COR-L47 (cell line): Measurements from ENCODE around the gene EIF5A.
A peak's percentile ranks its signal among the peaks of the same experiment; 100 is the strongest.

Experiments
- DNase-seq: peaks from one replicate; lab custom pipeline; 2025; lab: John Stamatoyannopoulos, UW

The EIF5A gene

DNA sequence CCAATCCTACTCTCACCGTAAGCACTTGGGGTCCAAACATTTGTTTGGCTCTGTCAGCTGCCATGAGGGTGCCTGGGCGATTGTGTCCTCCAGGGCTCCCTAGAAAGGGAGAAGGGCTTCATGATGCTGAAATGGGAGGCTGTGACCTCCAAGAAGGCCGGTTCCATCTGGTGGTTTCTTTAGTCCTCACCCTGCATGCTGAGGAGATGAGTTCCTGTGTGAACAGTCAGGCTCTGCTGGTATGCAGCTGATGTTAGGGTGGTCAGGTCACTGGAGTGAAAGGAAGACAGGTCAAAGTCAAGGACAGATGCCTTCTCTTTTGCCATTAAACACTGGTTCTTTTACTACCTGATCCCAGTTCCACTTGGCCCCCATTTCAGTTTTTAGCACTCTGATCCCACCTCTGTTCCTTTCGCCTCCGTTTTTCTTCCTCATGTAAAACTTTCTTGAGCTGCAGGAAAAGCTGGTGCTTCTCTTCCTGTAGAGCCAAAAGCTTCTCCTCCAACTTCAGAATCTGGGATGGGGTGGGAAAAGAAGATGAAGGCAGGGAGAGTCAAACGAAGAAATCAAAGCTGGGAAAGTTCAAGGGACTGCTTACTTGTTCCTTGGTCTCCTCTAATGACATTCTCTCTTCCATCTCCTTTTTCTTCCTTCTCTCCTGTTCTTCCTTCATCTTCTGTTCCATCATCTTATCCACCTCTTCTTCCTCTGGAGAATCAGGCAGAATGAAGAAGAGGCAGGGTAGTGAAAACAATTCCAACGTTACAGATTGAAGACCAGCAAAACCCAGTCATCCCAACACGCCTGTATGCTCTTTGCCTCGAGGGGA, 6.7 kb downstream of the EIF5A start:
- no peak for DNase-seq

DNA sequence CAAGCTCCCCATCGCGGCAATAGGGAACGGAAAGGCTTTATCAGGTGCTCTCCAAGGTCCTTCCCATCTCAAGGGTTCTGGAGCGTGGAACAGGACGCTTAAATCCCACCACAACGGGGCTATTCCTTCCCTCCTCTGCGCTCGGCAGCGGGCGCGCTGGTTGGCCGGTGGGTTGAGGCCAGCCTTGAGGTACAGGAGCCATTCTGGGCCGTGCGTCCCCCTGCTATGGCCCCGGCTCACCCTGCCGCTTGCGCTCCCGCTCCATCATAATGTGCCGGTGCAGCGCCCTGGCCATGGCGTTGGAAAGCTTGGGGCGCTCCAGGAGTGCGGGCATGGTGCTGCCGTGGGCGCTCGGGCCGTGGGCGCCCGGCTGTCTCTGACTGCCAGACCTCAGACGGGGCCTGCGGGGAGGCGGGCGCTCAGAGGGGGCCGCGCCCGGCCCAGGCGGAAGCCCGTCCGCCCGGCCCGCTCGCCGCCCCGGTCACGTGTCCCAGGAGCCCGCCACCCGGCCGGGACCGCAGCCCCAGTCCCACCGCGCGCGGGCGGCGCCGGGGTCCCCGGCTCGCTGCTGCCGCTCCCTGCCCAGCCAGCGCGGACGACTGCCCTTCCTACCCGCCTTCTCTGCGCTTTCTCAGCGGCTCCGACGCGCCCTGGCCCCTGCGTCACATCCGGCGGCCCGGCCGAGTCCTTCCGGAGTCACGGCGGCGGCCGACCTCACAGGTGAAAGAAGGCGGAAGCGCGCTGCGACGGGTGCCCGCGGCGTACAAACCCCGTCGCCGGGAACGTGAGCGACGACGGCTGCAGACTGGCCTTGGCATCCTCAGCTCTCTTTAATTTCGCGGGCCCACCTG, 7.5 kb downstream of the EIF5A start, which contains the start of gene GPS2:
GPS2 (minus strand) TSS at position 642 of the 851 bp plus-strand sequence; CDS start at position 334, 308 bp downstream.
- DNase-seq, result peak; percentile 55

DNA sequence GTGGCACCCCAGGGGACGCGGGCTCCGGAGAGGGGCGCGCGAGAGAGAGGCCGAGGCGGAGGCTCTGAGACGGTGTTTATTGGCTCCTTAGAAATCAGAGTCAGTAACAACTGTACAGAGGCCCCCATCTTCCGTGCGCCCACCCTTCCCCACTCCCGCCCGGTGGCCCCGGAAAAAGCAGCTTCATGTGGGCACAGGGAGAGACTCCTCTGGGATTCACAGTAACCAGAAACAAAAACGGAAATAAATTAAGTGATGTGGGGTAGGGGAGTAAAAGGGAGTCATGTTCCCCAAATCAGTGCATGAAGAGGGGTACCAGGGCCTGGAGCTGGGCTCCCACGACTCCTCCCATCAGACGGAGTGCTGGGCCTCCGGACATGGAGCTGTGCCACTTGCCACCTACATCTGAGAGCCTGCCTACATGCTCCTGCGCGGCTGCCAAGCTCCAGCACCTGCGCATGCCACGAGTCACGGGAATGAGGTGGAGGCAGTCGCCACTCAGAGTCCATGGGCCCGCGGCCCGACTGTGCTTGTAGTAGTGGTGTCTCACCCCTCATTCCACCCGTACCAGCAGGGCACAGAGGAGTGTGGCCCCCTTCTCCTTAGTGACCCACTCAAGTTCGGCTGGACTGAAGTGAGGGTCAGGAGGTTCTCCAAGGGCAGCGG, 8.3 kb downstream of the EIF5A start:
- DNase-seq, result no peak

DNA sequence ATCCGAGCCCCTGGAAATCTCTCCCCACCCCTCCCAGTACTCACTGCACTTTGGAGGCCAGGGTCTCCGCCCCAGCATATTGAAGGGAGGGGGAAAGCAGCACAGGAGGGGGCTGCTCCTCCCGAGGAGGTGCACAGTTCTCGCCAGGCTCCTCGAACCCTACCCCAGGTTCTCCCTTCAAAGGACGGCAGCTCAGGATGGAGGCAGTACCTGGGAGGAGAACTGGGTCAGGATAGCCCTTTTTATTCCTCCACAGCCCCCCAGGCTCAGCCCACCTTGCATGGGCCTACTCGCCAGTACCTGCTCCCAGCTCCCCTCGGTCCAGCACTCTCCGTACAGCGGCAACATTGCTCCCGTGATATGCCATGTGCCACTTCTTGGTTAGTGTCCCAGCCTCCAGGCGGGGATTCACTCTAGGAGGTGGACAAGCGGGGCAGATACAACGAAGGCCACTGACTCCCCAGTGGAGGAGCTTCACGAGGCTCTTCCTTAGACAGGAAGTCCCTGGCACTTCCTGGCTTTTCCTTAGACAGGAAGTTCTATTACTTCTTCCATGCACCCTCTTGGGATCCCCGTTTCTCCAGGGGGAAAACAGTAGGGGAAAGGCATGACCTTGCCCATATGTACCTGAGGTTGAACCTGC, 9.9 kb downstream of the EIF5A start:
- DNase-seq, result no peak

DNA sequence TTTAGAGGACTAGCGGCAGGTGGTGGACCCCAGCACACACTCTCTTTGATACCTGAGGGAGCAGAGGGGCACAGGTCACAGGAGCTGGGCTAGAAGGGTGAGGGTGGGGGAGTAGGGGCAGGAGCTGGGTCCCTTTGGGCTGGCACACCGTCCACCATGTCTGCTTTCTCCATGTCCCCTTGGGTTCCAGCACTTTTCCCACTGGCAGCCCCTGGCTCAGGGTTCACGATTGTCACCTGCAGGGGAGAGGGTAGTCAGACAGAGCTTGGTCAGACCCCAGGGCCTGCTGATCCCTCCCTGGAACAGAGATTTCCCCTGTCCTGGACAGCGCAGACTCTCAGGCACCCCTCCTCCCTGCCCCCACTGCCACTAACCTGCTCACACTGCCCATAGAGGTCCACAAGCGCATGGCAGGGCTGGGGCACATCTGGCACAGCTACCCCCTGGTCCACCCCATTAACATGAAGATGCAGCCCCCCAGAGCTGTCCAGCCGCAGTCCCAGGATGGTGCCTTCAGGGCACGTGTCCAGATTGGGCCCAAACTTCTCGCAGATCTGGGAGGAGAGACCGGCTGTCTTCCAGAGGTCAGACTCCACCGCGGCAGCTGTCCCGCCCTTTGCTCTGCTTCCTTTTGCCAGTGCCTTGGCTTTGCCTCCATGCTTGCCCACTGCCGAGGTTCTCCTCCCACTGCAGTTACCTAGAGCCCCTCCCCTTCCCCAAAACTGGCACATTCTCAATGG, 10.9 kb downstream of the EIF5A start:
- DNase-seq, result no peak

DNA sequence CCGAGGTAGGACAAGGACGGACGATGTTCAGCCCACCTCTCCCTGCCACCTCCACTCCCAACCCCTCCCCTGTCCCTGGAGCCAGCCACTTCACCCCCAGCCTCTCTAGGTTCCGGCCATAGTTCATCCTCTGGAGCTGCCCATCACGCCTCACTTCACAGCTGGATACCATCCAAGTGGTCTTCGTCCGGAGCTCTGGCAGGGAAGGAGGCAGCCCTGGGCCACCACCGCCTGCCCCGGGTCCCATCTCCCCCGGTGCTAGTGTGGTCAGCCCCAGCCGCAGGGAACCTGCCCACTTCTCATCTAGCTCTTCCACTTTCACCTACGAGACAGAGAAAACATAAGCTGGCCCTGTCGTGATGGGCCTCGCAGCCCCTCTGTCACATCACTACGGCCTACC, 14.0 kb downstream of the EIF5A start:
- DNase-seq, result no peak

DNA sequence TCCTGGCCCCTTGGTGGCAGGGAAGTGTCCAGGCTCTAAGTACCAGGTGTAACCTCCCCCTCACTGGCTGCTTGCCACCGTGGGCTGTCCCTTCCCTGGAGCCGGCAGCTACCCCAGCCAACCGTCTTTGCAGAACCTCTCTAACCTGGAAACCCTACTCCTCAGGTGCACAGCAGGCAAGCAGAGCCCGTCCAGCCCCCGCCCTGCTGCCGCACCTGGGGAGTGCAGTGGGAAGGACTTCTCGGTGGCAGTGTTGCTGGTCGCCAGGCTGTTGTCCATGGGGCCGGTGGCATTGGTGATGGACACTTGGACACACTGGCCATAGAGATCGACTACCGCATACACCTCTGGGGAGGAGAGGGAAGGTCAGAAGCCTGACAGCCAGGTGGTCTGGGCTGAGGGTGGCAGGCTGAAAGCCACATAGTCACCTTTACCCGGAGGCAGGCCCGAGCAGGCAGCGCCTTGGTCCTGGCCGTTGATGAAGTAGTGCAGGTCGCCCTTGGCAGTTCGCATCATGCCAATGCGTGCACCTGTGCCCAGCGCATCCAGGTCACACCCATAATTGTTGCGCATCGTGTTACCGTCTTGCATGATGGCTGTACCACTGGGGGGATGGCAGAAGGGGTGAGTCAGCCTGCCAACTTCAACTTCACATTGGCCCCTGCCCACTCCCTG, 15.2 kb downstream of the EIF5A start:
- DNase-seq, result no peak

DNA sequence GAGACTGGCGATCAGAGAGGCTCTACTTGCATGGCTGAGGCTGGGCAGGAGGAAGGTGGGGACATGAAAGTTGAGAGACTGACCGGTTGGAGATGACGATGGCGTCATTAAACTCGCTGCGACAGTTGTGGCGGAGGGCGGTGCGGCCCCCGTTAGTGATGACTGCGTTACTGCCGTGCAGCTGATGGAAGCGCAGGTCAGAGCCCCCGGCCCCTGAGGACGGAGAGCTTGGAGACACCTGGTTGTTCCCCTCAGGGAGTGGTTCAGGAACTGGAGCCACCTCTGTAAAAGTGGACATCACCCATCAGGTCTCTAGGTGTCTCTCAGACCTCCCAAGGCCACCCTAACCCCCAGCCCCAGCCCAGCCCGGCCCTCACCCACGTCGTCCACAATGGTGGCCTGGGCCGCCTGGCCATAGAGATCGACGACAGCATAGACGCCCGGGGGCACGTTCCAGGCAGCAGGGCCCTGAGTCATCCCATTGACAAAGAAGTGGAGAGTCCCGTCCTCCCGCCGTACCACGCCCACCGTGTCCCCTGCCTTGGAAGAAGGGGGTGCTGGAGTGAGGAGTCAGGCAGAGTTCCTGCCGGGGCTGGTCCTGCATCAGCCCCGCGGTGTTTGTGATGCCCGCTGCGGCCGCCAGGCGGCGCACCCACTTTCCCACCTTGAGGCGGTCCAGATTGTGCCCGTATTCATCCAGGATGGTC, 16.5 kb downstream of the EIF5A start:
- no peak for DNase-seq

DNA sequence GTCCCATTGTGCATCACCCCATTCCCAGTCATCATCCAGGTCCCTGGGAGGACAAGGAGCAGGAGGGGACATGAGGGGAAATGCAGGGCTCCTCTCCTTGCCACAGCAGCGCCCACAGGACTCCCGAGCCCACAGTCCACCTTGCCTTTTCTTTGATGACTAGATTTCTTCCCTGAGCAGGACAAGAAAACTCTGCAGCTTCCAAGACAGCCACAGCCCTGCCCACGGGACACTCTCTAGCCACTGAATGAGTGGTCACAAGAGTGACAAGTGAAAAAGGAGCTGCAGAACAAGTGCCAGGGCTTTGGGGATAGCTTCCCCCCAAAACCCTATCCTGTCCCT, 17.0 kb downstream of the EIF5A start:
- DNase-seq, result no peak

DNA sequence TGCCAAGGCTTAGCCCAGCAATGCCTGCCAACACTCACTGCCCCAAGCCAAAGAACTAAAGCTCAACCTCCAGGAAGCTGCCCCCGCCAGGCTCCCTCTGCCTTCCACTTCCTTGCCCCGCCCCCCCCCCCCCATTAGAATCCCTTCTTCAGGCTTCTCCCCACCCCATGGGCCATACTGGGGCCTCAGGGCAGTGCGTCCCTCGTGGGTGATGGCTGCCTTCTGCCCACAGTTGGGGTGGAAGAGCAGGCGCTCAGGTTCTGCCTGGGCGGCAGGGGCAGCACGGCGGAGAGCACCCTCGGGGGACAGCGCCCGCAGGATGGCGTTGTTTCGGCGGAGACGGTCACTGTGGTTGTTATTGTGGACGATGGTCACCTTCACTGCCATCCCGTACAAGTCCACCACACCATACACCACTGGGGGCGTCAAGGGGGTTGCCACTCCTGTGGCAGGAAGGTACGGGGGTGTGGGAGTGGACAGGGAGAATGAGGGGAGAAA, 17.7 kb downstream of the EIF5A start:
- no peak for DNase-seq

DNA sequence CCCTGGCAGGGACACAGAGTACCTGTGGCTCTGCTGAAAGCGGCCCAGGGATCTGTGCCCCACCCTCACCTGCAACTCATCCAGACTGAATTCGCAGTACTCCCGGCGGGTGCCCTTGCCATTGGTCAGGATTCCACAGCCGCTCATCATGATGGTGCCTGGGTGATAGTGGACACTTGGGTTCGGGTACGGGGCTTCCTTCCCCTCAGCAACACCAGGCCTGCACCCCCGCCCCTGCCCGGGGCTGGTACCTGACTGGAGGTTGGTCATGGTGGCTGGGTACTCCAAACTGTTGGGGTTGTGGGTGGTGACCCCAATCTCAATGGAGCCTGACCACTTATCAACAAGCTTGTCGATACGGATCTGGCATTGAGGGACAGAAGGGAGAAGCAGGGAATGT, 18.8 kb downstream of the EIF5A start:
- no peak for DNase-seq

DNA sequence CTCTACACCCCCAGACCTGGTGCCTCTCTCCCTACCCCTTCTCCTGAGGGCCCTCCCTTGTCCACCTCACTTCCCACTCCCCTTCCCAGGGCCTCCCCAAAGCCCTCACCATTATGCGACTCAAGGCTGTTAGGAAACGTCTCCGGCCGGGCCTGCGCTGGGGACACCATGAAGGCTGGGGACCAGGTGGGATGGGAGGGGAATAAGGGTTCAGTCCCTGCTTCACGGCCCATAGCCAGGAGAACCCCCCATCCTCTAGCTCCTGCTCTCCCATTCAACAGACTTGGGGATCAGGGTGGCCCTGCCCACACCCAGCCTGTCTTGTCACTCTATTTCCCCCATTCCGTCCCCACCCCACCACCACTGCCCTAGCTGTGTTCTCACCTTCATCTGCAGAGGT, 19.6 kb downstream of the EIF5A start:
- no peak for DNase-seq

DNA sequence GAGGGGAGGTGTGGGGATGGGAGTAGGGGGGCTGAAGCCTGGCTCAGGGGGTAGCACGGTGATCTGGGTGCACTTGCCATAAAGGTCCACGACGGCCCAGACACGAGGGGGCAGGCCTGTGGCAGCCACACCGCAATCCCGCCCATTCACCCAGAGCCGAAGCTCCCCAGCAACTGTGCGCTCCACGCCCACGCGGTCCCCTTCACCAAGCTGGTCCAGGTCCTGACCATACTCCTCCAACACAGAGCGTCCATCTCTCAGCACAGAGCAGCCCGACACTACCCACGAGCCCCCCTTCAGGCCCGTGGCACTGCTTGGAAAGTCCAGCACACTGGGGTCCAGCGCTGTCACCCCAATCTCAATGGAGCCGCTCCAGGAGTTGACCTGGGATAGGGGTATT, 20.1 kb downstream of the EIF5A start:
- DNase-seq, result no peak

DNA sequence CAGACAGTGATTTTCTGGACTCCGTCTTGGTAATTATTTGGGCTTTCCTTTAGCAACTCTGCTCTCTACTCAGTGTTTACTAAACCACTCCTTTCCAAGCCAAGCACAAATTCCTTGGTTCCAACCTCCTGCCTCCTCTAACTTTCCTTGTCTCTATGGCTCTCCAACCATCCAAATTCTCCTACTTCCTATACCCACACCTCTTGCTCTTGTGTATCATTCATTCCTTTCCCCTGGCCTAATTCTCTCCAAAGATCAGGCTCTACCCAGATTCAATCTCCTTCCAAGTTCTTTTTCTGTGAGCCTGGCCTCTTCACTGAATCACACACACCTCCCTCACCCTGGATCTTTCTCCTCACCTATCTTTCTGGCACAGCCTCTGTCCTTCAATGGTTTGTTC, 20.6 kb downstream of the EIF5A start:
- DNase-seq, result no peak

DNA sequence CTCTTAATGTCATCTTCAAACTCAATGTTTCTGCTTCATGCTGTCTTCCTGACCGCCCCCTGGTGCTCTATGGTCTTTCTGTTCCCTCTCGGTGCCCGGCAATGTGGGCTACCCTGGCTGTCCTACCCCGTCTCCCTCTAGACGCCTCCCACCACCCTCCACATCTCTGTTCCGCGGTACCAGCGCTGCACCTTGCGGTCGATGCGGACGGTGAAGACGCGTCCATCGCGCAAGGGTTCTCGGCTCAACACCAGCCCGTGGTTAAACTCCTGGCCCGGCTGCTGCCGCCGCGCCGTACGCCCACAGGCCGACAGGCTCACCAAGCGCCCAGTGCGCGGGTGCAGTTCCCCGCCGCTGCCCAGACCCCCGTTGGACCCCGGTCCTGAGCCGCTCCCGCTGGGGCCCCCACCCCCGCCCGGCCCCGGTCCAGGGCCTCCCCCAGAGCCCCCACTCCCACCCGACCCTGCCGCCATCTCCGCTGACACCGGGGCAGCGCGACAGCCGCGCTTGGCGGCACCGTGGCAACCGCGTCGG, 21.5 kb downstream of the EIF5A start, which contains the start of gene NEURL4:
NEURL4 (minus strand) TSS at position 496 of the 534 bp plus-strand sequence; CDS start at position 473, 23 bp downstream.
- no peak for DNase-seq

DNA sequence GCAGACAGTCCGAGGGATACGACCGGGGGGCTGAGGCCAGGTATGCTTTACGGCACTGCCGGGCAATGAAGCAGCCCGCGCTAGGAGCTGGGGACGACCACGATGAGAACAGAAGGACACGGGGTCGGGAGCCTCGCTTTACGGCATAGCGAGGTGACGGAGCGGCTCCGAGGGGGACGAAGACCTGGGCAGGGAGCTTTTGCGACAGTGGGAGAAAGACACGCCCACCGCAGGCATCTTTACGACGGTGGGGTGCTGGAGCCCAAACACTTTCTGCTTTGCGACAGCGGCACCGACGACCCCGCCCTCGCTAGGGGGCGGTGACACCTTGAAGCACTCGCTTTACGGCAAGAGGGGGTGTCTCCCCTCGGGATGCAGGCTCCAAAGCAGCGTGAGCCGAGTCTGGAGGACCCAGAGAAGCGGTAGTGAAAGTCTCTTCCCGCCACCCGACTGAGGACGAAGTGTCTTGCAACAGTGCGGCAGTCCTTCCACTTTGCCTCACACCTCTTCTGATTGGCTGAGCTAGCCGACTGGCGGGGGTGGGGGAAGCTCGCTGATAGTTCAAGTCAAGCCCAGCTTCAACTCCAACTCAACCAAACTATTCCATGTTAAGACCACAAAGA, 22.1 kb downstream of the EIF5A start:
- peak; percentile 92 for DNase-seq

DNA sequence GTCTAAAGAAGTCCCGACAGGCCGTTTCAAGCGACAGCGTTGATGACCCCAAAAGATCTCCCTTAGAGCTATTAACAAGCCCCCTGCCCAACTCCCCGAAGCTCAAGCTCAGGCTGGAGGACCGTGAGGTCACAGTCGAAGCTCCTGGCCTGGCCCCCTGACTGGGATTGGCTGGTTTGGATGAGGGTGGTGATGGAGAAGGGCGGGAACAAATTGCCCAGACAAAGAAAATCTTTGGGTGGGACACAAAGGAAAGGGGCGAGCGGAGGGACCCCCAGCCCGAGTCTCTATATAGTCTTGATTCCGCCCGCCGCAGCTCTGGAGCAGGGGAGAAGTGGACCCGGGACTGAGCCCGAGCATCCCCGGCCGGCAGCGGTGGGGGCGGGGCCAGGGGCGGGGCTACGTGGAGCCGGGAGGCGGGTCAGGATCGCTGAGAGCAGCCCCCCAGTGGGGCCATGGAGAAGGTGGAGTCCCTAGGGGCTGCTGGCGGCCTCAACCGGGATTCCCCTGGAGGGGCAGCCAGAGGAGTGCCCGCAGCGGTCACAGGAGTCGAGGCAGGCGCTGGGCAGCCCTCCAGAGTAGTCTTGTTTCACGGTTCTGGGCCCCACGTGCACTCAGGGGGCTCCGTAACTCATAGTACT, 22.7 kb downstream of the EIF5A start:
- DNase-seq, result peak; percentile 35

DNA sequence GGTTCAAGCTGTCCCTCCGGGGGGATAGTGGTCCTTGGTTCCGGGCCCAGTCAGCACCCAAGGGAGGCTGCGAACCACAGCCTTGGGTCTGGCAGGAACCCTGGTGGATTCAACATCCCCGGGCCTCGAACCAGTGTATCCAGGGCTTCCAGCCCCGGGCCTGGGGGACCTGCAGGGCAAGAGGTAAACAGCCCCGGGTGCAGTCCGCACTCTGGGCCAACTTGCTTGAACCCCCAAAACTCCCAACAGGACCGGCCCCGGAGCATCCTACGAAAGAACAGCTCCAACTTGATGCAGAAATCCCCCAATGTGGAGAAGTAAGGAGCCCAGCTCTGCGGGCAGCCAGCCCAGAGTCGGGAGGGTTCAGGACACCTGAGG, 23.2 kb downstream of the EIF5A start:
- DNase-seq, result no peak

DNA sequence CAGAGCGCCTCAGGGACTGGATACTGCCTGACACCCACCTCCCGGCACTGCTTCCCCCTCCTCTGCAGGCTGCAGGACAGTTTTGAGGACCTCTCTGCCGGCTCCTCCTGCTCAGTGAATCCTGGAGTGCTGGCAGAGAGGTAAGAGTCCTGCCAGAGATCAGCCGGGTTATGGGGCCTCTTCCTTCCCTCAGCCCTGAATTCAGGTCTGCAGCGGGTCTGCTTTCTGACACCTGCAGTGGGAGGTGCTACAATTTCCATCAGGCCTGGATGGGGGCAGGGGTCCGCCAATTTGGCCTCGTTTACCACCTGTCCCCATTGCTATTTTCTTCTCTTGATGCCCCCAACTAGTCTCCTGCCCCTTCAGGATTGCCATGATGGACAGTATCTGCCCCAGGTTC, 24.7 kb downstream of the EIF5A start:
- DNase-seq, result no peak
